Occipital lobe (tissue), 2 donors: ENCODE measurements around the gene SCPEP1. TPM values are rescaled to one million over a fixed set of nuclear protein-coding genes. Genes with fewer than 3 reads are reported as not detected.
"Not testable (repeated sequence)": the region's sequence is repeated elsewhere in the genome, so short reads cannot be mapped to it uniquely, and the experiment has no call there.

Experiments
- DNase-seq: peaks from one replicate; lab custom pipeline; 2025; lab: John Stamatoyannopoulos, UW
- total RNA-seq: library from RNA; depleted of rRNA; stranded (reverse); fragments of >200 nt; gene quantifications from one replicate; pipeline ENCODE4 v1.2.3, GENCODE V29; 2014

Gene SCPEP1
- 5.6 TPM for total RNA-seq

GRCh38 chr17:56977673-56978395, at the start of gene SCPEP1:
Gene SCPEP1, plus strand, starts transcription at chr17:56978131. Its CDS starts 29 bp downstream, at chr17:56978160.
- peak; percentile 88 for DNase-seq

- DNase-seq, result no peak
Measured at GRCh38 chr17:56928586-56928985, 49.3 kb upstream of the SCPEP1 start.

- no peak for DNase-seq
Measured at GRCh38 chr17:56929362-56929969, 48.5 kb upstream of the SCPEP1 start.

GRCh38 chr17:56930739-56931337, 47.1 kb upstream of the SCPEP1 start:
- DNase-seq, result no peak

GRCh38 chr17:56933151-56933745, 44.7 kb upstream of the SCPEP1 start:
- DNase-seq, result no peak

GRCh38 chr17:56933868-56934267, 44.1 kb upstream of the SCPEP1 start:
- no peak for DNase-seq

- no peak for DNase-seq
Measured at GRCh38 chr17:56934280-56934679, 43.7 kb upstream of the SCPEP1 start.

- DNase-seq, result no peak
Measured at GRCh38 chr17:56935461-56935860, 42.5 kb upstream of the SCPEP1 start.

GRCh38 chr17:56936697-56937322, 41.1 kb upstream of the SCPEP1 start:
- no peak for DNase-seq

GRCh38 chr17:56937687-56938086, 40.2 kb upstream of the SCPEP1 start:
- DNase-seq, result no peak

GRCh38 chr17:56938206-56938605, 39.7 kb upstream of the SCPEP1 start:
- not testable (repeated sequence) for DNase-seq

GRCh38 chr17:56939869-56940484, 38.0 kb upstream of the SCPEP1 start:
- no peak for DNase-seq

GRCh38 chr17:56943505-56944125, 34.3 kb upstream of the SCPEP1 start:
- DNase-seq, result no peak

GRCh38 chr17:56945938-56946505, 31.9 kb upstream of the SCPEP1 start:
- DNase-seq, result no peak

GRCh38 chr17:56947741-56948140, 30.2 kb upstream of the SCPEP1 start:
- DNase-seq, result no peak

GRCh38 chr17:56948491-56948890, 29.4 kb upstream of the SCPEP1 start:
- DNase-seq, result no peak

GRCh38 chr17:56949595-56949994, 28.3 kb upstream of the SCPEP1 start:
- DNase-seq, result no peak

GRCh38 chr17:56956992-56957391, 20.9 kb upstream of the SCPEP1 start:
- no peak for DNase-seq

- DNase-seq, result peak; percentile 89
Measured at GRCh38 chr17:56960596-56961538, 17.1 kb upstream of the SCPEP1 start, which contains the start of gene COIL. Gene COIL, minus strand, starts transcription at chr17:56961050. Its CDS starts 31 bp downstream, at chr17:56961019.
